GM19467 (cell line): ENCODE measurements around the gene NCEH1.
"Not testable (repeated sequence)": the region's sequence is repeated elsewhere in the genome, so short reads cannot be mapped to it uniquely, and the experiment has no call there.

ENCODE experiments used
- ATAC-seq: cut with Tn5 transposase; IDR thresholded peaks from one replicate; pipeline ENCODE4 v1.9.1; 2021; ENCODE audit warnings: mild to moderate bottlenecking, moderate library complexity; ENCODE audit not compliant: unreplicated experiment

Gene NCEH1

DNA sequence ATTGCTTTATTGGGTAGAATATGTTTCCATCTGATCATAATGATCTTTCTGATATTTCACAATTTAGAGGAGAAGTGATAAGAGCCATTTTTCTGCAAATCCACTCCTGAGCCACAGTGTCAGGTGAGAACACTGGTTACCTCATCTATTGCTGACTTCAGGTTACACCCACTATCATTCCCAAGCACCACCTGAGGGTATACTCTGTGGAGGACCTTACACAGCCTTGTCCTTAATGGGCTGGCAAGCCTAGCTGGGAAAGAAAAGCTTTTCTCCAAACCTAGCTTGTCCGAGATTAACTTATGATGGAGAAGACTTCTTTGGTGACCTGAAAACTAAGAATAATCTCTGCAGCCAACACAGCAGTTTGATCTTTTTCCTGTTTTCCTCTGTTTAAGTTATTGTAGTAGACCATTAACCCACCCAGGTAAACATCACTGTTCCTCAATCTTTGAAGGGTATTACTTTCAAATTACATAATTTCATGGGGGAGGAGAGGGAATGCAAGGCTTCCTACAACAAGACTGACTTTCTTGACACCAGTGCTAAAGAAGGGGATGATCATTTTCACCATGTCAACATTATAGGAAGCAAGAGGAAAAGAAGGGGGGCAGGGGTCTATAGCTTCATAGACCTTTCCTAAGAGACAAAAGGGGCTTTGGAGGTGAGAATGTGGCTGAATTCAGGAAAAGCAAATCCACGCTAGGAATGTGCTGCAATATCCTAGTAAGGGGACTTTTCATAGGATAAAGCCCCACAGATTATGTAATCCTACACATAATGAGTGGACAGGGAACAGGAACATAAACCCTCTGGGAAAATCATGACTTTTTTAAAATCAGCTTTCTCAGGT is 1.7 kb downstream of the NCEH1 start:
- ATAC-seq = no peak

DNA sequence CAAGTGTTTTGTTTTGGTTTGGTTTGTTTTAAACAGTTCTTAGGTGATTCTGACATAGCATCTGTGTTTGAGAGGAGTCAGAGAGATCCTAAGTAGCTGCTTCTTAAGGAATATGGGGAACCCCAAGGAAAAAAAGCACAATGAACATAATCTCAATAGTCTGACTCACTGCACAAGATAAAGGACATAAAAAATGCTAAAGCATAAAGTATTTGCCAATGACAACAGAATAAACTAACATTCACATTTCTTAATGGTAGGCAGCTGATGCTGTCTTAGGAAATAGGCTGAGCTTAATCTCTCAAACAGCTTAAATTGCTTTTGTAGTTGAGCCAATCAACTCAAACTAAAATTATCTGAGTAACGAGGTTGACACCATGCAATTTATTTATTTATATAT is 2.9 kb downstream of the NCEH1 start:
- ATAC-seq = no peak

DNA sequence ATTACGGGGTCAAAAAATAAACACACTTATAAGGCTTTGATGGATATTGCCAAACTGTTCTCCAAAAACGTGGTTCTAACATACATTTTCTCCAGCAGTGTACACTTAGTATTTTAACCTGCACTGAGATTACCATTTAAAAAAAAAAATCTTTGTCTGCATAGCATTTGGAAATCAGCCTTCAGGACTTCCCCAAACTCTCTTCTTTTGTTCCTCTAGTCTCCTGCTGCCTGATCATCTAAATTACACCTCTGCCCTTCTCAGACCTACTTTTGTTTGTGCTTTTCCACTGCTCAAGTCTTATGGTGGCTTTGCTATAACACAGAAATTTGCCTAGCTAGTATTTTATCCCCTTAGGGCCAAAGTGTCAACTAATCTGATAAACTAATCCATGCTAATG is 3.8 kb downstream of the NCEH1 start:
- ATAC-seq = no peak

DNA sequence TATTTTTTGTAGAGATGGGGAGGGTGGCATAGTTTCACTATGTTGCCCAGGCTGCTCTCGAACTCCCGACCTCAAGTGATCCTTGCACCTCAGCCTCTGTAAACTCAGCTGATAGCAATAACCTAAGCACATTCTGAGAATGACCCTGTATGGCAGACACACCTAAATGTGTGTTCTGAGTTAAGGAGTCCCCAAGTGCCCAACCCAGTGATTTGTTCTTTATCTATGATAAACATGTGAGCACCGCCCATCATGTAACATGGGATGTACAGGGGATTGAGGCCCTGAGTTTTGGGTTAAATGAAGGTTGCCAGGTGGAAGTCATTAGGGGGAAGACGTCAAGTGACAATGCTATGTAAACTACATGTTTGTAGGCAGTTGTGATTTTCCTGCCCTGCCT is 5.7 kb downstream of the NCEH1 start:
- ATAC-seq = no peak

DNA sequence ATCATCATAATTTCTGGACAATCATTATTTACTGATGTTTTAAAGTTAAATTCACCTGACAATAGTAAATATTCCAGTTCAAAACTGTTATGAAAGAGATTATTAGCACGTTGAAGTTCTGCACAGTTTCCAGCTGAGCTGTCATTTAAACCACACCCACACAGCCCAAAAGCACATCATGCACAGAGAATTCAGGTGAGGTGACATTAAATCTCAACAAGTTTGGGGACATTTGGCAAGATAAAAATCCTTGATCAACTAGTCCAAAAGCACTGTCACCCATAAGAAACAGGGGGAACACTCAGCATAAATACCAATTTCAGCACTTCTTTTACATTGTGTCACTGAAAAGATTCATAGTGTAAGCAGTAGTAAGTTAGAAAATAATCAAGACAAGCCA is 6.9 kb downstream of the NCEH1 start:
- ATAC-seq = no peak

DNA sequence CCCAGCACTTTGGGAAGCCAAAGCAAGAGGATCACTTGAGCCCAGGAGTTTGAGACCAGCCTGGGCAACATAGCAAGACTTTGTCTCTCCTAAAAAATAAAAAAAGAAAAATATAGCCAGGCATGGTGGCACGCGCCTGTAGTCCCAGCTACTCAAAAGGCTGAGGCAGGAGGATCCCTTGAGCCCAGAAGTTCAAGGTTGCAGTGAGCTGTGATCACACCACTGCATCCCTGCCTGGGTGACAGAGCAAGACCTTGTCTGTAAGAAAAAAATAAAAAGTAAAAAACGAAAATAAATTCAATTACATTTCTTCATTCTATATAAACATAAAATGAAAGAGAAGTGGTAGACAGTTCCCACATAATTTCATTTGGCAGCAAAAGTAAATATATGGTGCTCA is 8.1 kb downstream of the NCEH1 start:
- ATAC-seq = not testable (repeated sequence)

DNA sequence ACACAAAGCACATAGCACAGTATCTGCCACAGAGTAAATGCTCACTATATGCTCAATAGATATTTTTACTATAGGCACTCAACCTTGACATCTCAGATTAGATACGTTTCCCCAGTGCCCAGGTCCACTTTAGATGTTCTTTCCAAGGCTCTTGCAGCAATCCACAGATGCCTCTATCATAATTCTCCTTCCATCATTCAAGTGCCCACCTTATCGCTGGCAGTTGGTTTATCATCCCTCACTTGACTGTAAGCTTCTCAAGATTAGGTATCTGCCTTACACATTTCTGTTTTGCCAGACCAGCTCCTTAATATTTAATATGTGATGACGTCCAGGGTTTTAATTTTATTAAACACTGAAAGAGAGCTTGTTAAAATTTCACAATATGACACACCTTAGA is 8.6 kb downstream of the NCEH1 start:
- no peak for ATAC-seq

DNA sequence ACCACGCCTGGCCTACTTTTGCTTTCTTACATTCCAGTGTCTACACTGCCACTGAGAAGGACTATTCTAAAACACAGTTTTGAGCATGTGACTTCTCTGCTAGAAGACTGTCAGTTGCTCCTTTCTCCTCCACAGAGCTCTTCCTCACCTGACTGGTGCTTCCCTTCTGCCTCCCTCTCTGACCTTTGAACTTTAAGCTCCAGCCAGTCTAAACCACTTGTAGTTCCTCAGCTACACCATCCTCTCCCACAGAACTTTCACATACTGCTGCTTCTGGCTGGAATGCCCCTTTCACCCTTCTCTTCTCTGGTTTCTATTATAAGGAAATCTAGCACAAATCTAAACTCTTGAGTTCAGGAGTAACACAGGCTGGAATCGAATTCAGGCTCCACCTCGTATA is 9.1 kb downstream of the NCEH1 start:
- no peak for ATAC-seq

DNA sequence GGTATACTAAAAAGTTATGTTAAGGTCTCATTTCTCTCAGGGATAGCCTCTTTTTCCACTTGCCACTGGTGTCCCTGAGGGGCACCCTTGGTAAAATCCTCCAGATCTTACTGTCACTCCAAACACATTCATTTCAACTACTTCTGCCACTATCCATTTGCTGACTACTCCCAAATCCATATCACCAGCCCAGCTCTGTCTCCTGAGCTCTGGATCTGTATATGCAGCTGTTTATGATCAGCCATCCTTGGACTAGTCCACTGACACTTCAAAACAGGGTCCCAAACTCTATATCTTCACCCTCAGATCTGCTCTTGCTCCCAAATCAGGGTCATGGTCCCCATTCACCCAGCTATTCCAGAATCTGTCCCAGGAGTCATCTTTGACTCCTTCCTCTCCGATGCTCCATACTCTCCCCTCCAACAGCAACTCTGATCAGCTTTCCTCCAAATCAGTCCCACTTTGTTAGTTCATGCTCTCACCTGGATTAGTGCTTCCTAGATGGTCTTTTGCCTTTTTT is 9.9 kb downstream of the NCEH1 start:
- ATAC-seq = no peak

DNA sequence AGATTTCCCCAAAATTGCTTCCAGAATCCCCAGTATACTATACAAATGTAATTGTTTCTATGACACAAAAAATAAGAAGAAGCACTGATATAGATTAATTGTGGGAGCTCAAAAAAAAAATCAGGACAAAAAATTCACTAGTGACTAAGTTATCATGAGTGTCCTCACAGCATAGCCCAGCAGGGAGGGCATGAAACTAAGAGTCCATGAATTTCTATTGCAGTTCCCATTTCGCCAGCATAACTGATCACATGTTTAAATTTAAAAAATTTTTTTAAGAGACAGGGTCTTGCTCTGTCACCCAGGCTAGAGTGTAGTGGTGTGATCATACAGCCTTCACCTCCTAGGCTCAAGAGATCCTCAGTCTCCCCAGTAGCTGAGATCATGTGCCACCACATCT is 10.6 kb downstream of the NCEH1 start:
- no peak for ATAC-seq

DNA sequence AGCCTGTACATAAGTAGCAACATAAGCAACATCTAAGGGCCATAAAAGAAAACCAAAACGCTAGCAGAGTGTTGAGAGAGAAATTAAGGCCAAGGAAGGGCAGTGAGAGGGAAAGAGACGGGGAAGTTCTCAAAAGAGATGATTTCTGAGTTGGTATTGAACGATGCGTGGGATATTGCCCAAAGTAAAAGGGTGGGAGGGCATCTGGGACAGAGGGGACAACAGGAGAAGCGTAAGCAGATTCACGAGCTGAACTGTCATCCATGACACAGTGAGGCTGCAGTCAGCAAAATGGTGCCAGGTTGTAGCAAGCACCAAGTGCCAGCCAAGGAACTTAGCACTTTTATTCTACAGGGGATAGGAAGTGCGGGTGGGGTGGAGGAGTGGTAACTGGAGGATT is 11.8 kb downstream of the NCEH1 start:
- ATAC-seq = no peak

DNA sequence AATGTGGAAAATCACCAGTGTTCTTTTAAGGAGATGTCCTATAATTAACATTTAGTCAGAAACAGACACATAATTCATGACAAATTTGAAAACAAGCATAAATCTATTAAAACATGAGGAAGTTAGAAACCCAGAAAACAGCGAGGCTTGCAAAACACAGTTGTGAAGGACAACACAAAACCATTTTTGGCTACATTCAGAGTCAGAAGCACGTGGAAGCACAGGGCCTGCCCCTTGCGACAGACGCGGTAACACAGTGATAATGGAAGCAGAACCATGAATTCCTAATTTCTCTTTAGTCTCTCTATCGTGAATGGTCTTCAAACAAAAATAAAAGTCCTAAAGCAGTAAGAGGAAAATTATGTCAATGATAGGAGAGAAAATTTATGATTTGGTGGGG is 12.2 kb downstream of the NCEH1 start:
- ATAC-seq = no peak

DNA sequence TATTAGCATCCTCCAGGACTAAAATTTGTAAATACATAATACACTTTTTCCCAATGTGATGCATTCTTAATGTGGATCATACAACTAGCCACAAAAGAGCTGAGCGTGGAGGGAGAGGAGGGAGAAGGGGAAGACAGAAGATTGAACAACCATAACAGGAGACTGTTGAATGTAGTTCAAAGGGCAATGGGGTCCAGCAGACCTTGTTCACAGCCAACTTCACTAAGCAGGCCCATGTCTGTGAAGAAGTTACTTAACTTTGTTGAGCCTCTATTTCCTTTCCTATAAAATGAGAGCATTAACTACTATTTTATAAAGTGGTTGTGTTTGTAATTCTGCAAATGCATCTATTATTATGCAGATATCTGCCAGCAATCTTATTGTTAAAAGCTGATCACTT is 13.3 kb downstream of the NCEH1 start:
- no peak for ATAC-seq

DNA sequence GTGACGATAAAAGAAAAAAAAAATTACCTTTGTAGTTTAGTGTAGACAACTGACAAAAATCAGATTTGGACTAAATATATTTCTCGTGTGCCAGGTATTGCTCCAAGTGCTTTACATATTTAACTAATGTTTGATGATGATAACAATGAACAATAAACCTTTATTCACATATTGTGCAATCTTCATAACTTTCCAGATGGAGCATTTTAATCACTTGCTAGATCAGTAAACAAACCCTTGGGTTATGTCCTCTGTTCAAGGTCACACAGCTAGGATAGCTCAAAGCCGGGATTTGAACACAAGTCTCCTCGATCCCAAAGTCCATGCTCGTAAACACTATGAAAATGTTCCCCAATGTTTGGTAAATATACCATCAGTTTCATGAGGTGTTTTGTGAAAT is 14.5 kb downstream of the NCEH1 start:
- no peak for ATAC-seq

DNA sequence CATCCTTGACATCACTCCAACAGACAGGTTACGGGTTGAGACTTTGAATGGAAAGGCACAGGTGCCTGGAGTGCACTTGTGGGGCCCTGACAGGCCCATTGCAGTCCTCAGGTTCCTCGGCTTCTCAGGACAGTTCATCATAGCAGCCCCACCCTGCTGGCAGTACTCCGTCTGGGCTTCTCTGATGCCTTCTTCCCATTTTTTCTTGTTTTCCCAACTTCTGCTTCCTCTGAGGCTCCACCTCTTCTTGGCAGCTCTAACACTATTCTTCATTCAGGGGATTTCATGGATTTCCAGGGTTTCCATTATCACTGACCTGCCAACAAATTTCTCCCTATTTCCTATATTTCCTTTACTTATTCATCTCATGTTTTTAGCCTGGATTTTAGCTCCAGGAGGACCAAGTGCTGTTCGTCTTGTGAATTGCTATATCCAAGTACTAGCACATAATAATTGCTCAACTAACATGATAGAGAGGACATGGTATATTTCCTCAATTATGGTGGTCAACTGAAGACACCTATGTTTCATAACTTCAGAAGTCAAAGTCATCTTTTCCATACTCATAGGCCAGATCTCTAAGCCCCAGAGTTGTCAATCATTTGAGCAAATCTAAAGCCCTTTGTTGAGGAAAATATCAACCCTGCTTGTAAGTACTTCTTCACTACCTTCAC is 16.2 kb downstream of the NCEH1 start:
- ATAC-seq = no peak

DNA sequence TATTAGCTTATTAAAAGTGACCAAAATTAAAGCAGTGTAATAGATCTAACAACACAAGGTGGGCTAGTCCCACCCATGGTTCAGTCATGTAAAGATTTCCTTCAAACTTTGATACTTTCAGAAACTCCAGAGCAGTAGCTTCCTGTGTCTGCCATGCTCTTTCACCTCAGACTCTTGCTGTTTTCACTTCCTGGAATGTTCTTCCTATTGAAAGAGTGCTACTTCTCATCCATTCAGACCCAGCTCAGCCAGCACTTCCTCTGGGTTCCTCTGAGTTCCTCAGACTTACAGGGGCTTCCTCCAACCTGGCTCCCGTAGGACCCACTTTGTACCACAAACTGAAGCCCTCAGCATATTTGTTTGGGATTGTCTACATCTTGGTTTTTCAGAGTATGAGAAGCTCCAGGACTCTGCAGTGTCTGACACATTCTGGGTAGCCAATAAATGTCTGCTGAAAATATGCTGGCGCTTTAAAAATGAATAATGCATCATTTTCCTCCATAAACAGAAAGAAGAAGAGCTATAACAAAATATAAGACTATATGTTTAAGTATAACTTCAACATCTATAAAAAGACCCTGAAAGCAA is 18.0 kb downstream of the NCEH1 start:
- peak; percentile 73 for ATAC-seq

DNA sequence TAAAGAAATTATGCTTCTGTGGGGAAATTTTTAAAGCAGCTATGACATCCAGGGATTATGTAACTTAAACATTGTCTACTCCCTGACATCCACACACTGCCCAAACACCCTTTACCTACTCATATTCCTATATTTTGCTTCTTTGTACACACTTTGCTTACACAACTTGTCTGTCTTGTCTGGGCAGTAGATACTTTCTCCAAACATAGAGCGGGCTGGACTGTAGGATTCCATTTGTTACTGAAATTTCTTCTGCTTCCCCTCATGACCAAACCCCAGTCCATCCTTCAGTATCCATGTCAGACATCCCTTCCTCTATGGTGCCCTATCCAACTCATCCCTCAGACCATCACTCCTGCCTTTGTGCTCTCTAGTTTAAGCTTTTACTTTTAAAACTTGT is 19.9 kb downstream of the NCEH1 start:
- ATAC-seq = no peak

DNA sequence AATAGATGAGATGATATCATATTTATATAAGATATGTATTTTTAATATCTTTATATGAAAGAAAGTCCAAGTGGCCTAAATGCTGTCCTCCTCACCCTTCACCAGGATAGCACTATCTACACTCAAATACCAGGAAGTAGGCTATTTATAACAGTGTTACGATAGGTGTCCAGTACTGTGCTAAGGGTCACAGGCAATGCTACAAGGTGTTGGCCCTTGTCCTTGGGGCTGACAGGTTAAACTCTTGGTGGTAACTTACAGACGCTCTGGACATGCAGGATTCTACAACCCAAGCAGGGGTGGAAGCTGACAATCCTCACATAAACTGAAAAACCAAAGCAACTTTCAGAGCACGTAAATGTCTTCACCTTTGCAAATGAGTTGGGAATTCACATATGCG is 22.3 kb downstream of the NCEH1 start:
- no peak for ATAC-seq

DNA sequence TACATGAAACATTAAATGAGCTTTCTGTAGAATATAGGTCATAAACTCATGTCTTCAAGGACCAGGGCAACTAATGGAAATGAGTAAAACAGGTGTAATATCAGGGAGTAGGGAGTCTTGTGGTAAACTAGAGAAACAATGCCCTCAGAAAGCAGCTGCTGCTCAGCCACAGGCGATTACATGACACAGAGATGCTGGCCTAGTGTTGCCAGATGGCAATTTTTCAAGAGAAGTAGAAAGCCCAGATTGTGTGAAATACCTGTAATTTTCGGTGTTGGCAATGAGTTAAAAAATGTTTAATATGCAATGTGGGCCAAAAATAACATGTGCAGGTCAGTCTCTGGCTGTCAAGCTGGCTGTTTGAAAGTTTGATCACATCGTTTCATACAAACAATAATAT is 23.4 kb downstream of the NCEH1 start:
- ATAC-seq = no peak

DNA sequence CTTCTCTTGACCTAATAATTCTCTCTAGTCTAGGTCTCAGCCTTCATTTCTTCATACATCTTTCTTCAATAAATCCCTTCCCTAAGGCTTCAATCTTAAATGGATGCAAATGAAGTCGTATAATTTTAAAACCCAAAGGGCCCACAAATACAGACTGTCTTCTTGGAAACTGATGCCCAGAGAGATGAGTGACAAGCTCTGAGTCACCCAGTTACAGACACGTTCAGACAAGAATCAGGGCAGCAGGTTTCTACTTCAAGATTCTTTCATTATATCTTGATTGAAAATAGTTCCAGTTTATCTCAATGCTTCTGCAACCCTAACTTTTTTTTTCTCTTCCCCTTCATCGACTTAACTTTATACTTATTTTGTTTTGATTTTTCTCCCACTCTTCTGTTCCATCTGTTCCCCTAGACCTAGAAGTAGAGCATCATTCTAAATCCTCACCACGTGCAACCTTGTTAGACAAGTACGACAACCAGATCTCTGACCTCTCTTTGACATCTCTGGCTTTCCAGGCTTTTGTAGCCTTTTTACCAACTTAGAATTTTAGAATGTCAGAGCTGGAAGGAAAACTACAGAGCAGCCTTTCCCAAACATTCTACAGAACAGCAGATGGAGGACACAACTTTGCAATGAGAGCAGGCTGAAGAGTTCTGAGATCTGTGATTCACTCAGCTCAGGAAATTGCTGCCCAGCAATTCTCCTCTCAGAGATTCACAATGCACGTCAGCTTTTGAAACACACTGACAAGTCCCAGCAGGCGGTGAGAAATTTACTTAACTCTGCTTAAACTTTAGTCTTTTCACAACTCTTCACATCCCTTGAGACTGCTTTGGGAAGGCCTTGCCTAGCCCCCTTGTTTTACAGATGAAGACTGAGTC is 25.3 kb downstream of the NCEH1 start:
- ATAC-seq = no peak

DNA sequence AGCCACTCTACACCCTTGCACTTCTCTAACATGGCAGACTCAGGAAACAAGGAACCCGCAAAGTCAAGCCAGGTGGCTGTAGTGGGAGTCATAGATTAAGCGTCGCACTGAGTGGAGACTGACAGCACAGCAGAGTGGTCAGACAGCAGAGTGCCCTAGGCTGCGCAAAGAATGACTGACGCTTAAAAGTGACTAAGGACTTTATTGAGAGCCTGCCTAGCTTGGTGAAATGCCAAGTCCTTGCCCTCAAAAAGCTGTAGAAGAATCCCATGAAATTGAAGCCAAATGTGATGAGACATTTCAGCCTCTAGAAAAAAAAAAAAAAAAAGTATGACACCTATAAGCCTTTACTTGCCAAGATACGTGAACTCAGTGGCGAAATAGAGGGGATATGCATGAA is 30.2 kb downstream of the NCEH1 start:
- ATAC-seq = no peak
